Left lung (tissue), 10 donors: ENCODE measurements around the gene FBXL15. TPM values are rescaled to one million over a fixed set of nuclear protein-coding genes. Genes with fewer than 3 reads are reported as not detected.

ENCODE experiments used
- ATAC-seq: fragments of 200-7000 bp; cut with Tn5 transposase; one replicate; pipeline ENCODE4 v1.9.1; 2020; ENCODE audit warnings: moderate library complexity
- DNase-seq, 4 donors: peaks; one replicate each; pipeline ENCODE4 v3.0.0-alpha.2; 2013 to 2020
- H3K27ac ChIP-seq, 2 donors: fragments of 200-600 bp; sonication (generic) in 1 of 2; one replicate each; pipeline versions ENCODE4 v1.5.0 to v1.8.0; 2020 to 2021
- H3K27me3 ChIP-seq, 2 donors: fragments of 200-600 bp; sonication (generic) in 1 of 2; one replicate each; pipeline versions ENCODE4 v1.5.0 to v1.8.0; 2020 to 2021
- H3K36me3 ChIP-seq, 2 donors: fragments of 200-600 bp; sonication (generic) in 1 of 2; one replicate each; pipeline versions ENCODE4 v1.5.0 to v1.8.0; 2020 to 2021
- H3K4me1 ChIP-seq, 2 donors: fragments of 200-600 bp; one replicate each; pipeline ENCODE4 v1.8.0; 2021
- H3K4me3 ChIP-seq, 2 donors: fragments of 200-600 bp; sonication (generic) in 1 of 2; one replicate each; pipeline versions ENCODE4 v1.5.0 to v1.8.0; 2020 to 2021; ENCODE audit warnings: mild to moderate bottlenecking in 1 of 2
- H3K9me3 ChIP-seq, 2 donors: fragments of 200-600 bp; sonication (generic) in 1 of 2; one replicate each; pipeline versions ENCODE4 v1.5.0 to v1.8.0; 2020 to 2021
- CTCF ChIP-seq, 2 donors: fragments of 200-600 bp; sonication (generic) in 1 of 2; IDR thresholded peaks; one replicate each; pipeline versions ENCODE4 v1.5.0 to v1.8.0; 2021; ENCODE audit warnings: antibody characterized with exemption in 2 of 2
- intact Hi-C, 2 donors: fragments of 100-400 bp; cut with DNase I; formaldehyde crosslinking; loops; one replicate each; pipeline versions ENCODE4 v1.11.2 to v1.14.2; 2022
- polyA plus RNA-seq, 6 donors: library from polyadenylated mRNA; unstranded; fragments of 120-200 nt; gene quantifications; one replicate each; pipeline ENCODE4 v1.2.1, GENCODE V29; 2013; ENCODE audit not compliant: insufficient read length in 6 of 6
- total RNA-seq, 2 donors: library from RNA; stranded (reverse); fragmentation: NEBNext Ultra II Directional; extraction: Animal tissue kit (Norgen Biotek cat#: 25700); gene quantifications; one replicate each; pipeline ENCODE4 v1.2.1, GENCODE V29; 2021
- donor health status: DM: no; HTN: yes; CAD: no.
- donor health status: DM: no; HTN: no; CAD: no.

The FBXL15 gene
- total and polyA plus RNA-seq, 8 donors: 5.7 to 18.7 (median 7.4) TPM

GRCh38 chr10:102410429-102411073 lies 10.1 kb upstream of the FBXL15 start:
- intact Hi-C loops: no loop called here
- no peaks in the 10 kb centered on the region for H3K36me3 ChIP-seq
- no peaks in the 10 kb centered on the region for H3K9me3 ChIP-seq
- peak; percentile 45 for ATAC-seq
- H3K4me1 ChIP-seq: peaks cover 0 to 24% of the 10 kb centered on the region in 2 donors
- peak overlapping the region in 1 of 2 donors; percentile 8 for H3K4me3 ChIP-seq
- H3K27ac ChIP-seq: no peak overlapping the region
- DNase-seq: peak in 2 of 4 donors; percentile 63 to 76
- TF ChIP-seq CTCF (IDR thresholded peaks at IDR 0.05): no peak
- peaks cover 34 to 89% of the 10 kb centered on the region in 2 donors for H3K27me3 ChIP-seq

GRCh38 chr10:102411341-102412255 lies 9.0 kb upstream of the FBXL15 start:
- Histone ChIP-seq H3K4me1 (peaks cover 0 to 24% of the 10 kb centered on the region in 2 donors), H3K9me3 (no peaks in the 10 kb centered on the region), H3K4me3 (no peak overlapping the region), H3K36me3 (no peaks in the 10 kb centered on the region), H3K27ac (no peak overlapping the region), H3K27me3 (peaks cover 34 to 99% of the 10 kb centered on the region in 2 donors)
- DNase-seq (no peak), ATAC-seq (no peak)
- TF ChIP-seq CTCF (IDR thresholded peaks at IDR 0.05): no peak
- intact Hi-C loops: no loop called here

- peaks cover 34 to 100% of the 10 kb centered on the region in 2 donors for H3K27me3 ChIP-seq
- intact Hi-C loops: no loop called here
- no peak for ATAC-seq
- no peak for DNase-seq
- H3K27ac ChIP-seq: no peak overlapping the region
- no peak overlapping the region for H3K4me3 ChIP-seq
- peaks cover 0 to 24% of the 10 kb centered on the region in 2 donors for H3K4me1 ChIP-seq
- H3K36me3 ChIP-seq: no peaks in the 10 kb centered on the region
- H3K9me3 ChIP-seq: no peaks in the 10 kb centered on the region
- TF ChIP-seq CTCF (IDR thresholded peaks at IDR 0.05): no peak
These were observed 8.3 kb upstream of the FBXL15 start for GRCh38 chr10:102412293-102412692.

- intact Hi-C loops: no loop called here
- no peak overlapping the region for H3K4me3 ChIP-seq
- DNase-seq (no peak), ATAC-seq (no peak)
- H3K4me1 ChIP-seq: peaks cover 0 to 23% of the 10 kb centered on the region in 2 donors
- TF ChIP-seq CTCF (IDR thresholded peaks at IDR 0.05): no peak
- H3K9me3 ChIP-seq: no peaks in the 10 kb centered on the region
- H3K36me3 ChIP-seq: no peaks in the 10 kb centered on the region
- H3K27me3 ChIP-seq: peaks cover 34 to 100% of the 10 kb centered on the region in 2 donors
- H3K27ac ChIP-seq: no peak overlapping the region
These were observed 7.5 kb upstream of the FBXL15 start for GRCh38 chr10:102413053-102413705.
